Measurements from ENCODE around the gene ABHD17A.

ABHD17A gene

GRCh38 chr19:1851654-1852580, 33.4 kb downstream of the ABHD17A start:
- Histone ChIP-seq H3K4me1 (ENCODE audit: insufficient read depth, poor library complexity, severe bottlenecking) (peaks cover 16% of the 10 kb centered on the region), H3K36me3 (ENCODE audit: low read depth) (peaks cover 7% of the 10 kb centered on the region), H3K4me3 (ENCODE audit: severe bottlenecking) (no peak overlapping the region), H3K9me3 (ENCODE audit: severe bottlenecking) (no peaks in the 10 kb centered on the region), H3K27me3 (ENCODE audit: insufficient read depth, poor library complexity, severe bottlenecking) (no peaks in the 10 kb centered on the region), H3K27ac (ENCODE audit: poor library complexity, severe bottlenecking) (no peak overlapping the region)
- ATAC-seq (ENCODE audit: low read depth): no peak
- no peak for DNase-seq (ENCODE audit: low spot score)
- no peak for TF ChIP-seq CTCF (IDR thresholded peaks at IDR 0.05; ENCODE audit: poor library complexity, severe bottlenecking)

GRCh38 chr19:1850809-1851653, 34.3 kb downstream of the ABHD17A start:
- DNase-seq (ENCODE audit: low spot score) (no peak), ATAC-seq (ENCODE audit: low read depth) (no peak)
- Histone ChIP-seq H3K36me3 (ENCODE audit: low read depth) (peaks cover 16% of the 10 kb centered on the region), H3K27ac (ENCODE audit: poor library complexity, severe bottlenecking) (no peak overlapping the region), H3K27me3 (ENCODE audit: insufficient read depth, poor library complexity, severe bottlenecking) (no peaks in the 10 kb centered on the region), H3K4me3 (ENCODE audit: severe bottlenecking) (no peak overlapping the region), H3K9me3 (ENCODE audit: severe bottlenecking) (no peaks in the 10 kb centered on the region), H3K4me1 (ENCODE audit: insufficient read depth, poor library complexity, severe bottlenecking) (peaks cover 11% of the 10 kb centered on the region)
- peak; percentile 8 for TF ChIP-seq CTCF (IDR thresholded peaks at IDR 0.05; ENCODE audit: poor library complexity, severe bottlenecking)

GRCh38 chr19:1849886-1850398, 35.4 kb downstream of the ABHD17A start:
- no peak overlapping the region for H3K4me3 ChIP-seq (ENCODE audit: severe bottlenecking)
- TF ChIP-seq CTCF (IDR thresholded peaks at IDR 0.05; ENCODE audit: poor library complexity, severe bottlenecking): no peak

GRCh38 chr19:1849132-1849474, 36.2 kb downstream of the ABHD17A start:
- no peak for DNase-seq (ENCODE audit: low spot score)
- Histone ChIP-seq H3K9me3 (ENCODE audit: severe bottlenecking) (no peaks in the 10 kb centered on the region), H3K36me3 (ENCODE audit: low read depth) (peaks cover 25% of the 10 kb centered on the region), H3K27me3 (ENCODE audit: insufficient read depth, poor library complexity, severe bottlenecking) (no peaks in the 10 kb centered on the region), H3K4me1 (ENCODE audit: insufficient read depth, poor library complexity, severe bottlenecking) (no peaks in the 10 kb centered on the region), H3K4me3 (ENCODE audit: severe bottlenecking) (no peak overlapping the region), H3K27ac (ENCODE audit: poor library complexity, severe bottlenecking) (peak overlapping the region; percentile 81)
- no peak for TF ChIP-seq CTCF (IDR thresholded peaks at IDR 0.05; ENCODE audit: poor library complexity, severe bottlenecking)
- ATAC-seq (ENCODE audit: low read depth): no peak

More at GRCh38 chr19:1849886-1850398, 35.4 kb downstream of the ABHD17A start:
- Histone ChIP-seq H3K36me3 (ENCODE audit: low read depth) (peaks cover 24% of the 10 kb centered on the region), H3K27ac (ENCODE audit: poor library complexity, severe bottlenecking) (no peak overlapping the region), H3K9me3 (ENCODE audit: severe bottlenecking) (no peaks in the 10 kb centered on the region), H3K4me1 (ENCODE audit: insufficient read depth, poor library complexity, severe bottlenecking) (peaks cover 3% of the 10 kb centered on the region), H3K27me3 (ENCODE audit: insufficient read depth, poor library complexity, severe bottlenecking) (no peaks in the 10 kb centered on the region)
- no peak for DNase-seq (ENCODE audit: low spot score)
- ATAC-seq (ENCODE audit: low read depth): no peak
